Subcutaneous abdominal adipose tissue (tissue), 5 donors: ENCODE measurements around the gene GM2A.
A peak's percentile ranks its signal among the peaks of the same experiment; 100 is the strongest.

Experiments used
- H3K27ac ChIP-seq: one replicate; pipeline ENCODE4 v1.7.0; 2013; ENCODE audit warnings: low read depth, mild to moderate bottlenecking, inconsistent platforms, low read length, moderate library complexity
- H3K27me3 ChIP-seq, 5 donors: one replicate each; pipeline ENCODE4 v1.7.0; 2013; ENCODE audit warnings: low read length in 5 of 5, inconsistent platforms in 1 of 5; ENCODE audit not compliant: control insufficient read depth in 5 of 5, insufficient read depth in 4 of 5
- H3K36me3 ChIP-seq, 5 donors: one replicate each; pipeline ENCODE4 v1.7.0; 2013; ENCODE audit warnings: low read length in 5 of 5; ENCODE audit not compliant: control insufficient read depth in 5 of 5, insufficient read depth in 5 of 5
- H3K4me1 ChIP-seq, 5 donors: one replicate each; pipeline ENCODE4 v1.7.0; 2013; ENCODE audit warnings: low read length in 5 of 5, mild to moderate bottlenecking in 3 of 5, moderate library complexity in 1 of 5; ENCODE audit not compliant: control insufficient read depth in 5 of 5, insufficient read depth in 5 of 5
- H3K4me3 ChIP-seq, 5 donors: one replicate each; pipeline ENCODE4 v1.7.0; 2013; ENCODE audit warnings: low read length in 5 of 5, low read depth in 1 of 5
- H3K9ac ChIP-seq, 5 donors: one replicate each; pipeline ENCODE4 v1.7.0; 2013; ENCODE audit warnings: low read length in 5 of 5, mild to moderate bottlenecking in 4 of 5, moderate library complexity in 3 of 5
- H3K9me3 ChIP-seq, 5 donors: one replicate each; pipeline ENCODE4 v1.7.0; 2013; ENCODE audit warnings: low read length in 5 of 5; ENCODE audit not compliant: control insufficient read depth in 5 of 5
- donor health status: healthy.
- donor health status: healthy.
- donor health status: healthy.
- donor health status: healthy.
- donor health status: healthy.

The GM2A gene

GRCh38 chr5:151218177-151218576 is 34.8 kb upstream of the GM2A start:
- Histone ChIP-seq H3K27me3 (no peaks in the 10 kb centered on the region), H3K9ac (no peak overlapping the region), H3K36me3 (peaks cover 0 to 11% (median 3%) of the 10 kb centered on the region in 5 donors), H3K4me1 (peaks cover 32 to 87% (median 81%) of the 10 kb centered on the region in 5 donors), H3K4me3 (no peak overlapping the region), H3K9me3 (no peaks in the 10 kb centered on the region), H3K27ac (peak overlapping the region; percentile 51)

- Histone ChIP-seq H3K27me3 (no peaks in the 10 kb centered on the region), H3K27ac (peak overlapping the region; percentile 51), H3K4me3 (no peak overlapping the region), H3K36me3 (peaks cover 0 to 11% (median 3%) of the 10 kb centered on the region in 5 donors), H3K9me3 (no peaks in the 10 kb centered on the region), H3K4me1 (peaks cover 28 to 84% (median 76%) of the 10 kb centered on the region in 5 donors), H3K9ac (no peak overlapping the region)
Measured at GRCh38 chr5:151219138-151219537, 33.8 kb upstream of the GM2A start.

GRCh38 chr5:151219789-151220188 is 33.2 kb upstream of the GM2A start:
- H3K27me3 ChIP-seq: no peaks in the 10 kb centered on the region
- no peaks in the 10 kb centered on the region for H3K9me3 ChIP-seq
- no peak overlapping the region for H3K9ac ChIP-seq
- H3K27ac ChIP-seq: peak overlapping the region; percentile 94
- peaks cover 0 to 8% (median 3%) of the 10 kb centered on the region in 5 donors for H3K36me3 ChIP-seq
- H3K4me3 ChIP-seq: no peak overlapping the region
- H3K4me1 ChIP-seq: peaks cover 21 to 83% (median 73%) of the 10 kb centered on the region in 5 donors

- Histone ChIP-seq H3K9ac (peak overlapping the region in 4 of 5 donors; percentile 42 to 95 (median 74)), H3K27ac (peak overlapping the region; percentile 94), H3K4me3 (peak overlapping the region in 2 of 5 donors; percentile 85 to 86), H3K4me1 (peaks cover 16 to 71% (median 62%) of the 10 kb centered on the region in 5 donors), H3K36me3 (no peaks in the 10 kb centered on the region), H3K9me3 (no peaks in the 10 kb centered on the region), H3K27me3 (no peaks in the 10 kb centered on the region)
Measured at GRCh38 chr5:151221574-151221973, 31.4 kb upstream of the GM2A start.

GRCh38 chr5:151222054-151222789 is 30.8 kb upstream of the GM2A start:
- no peaks in the 10 kb centered on the region for H3K27me3 ChIP-seq
- H3K27ac ChIP-seq: peak overlapping the region; percentile 94
- peak overlapping the region; percentile 88 to 95 (median 91) for H3K9ac ChIP-seq
- no peaks in the 10 kb centered on the region for H3K36me3 ChIP-seq
- no peaks in the 10 kb centered on the region for H3K9me3 ChIP-seq
- H3K4me1 ChIP-seq: peaks cover 16 to 65% (median 59%) of the 10 kb centered on the region in 5 donors
- peak overlapping the region; percentile 85 to 94 (median 86) for H3K4me3 ChIP-seq

GRCh38 chr5:151222790-151223446 is 30.1 kb upstream of the GM2A start:
- peaks cover 0 to 1% (median 0%) of the 10 kb centered on the region in 5 donors for H3K27me3 ChIP-seq
- H3K4me3 ChIP-seq: peak overlapping the region; percentile 85 to 94 (median 86)
- peaks cover 18 to 61% (median 52%) of the 10 kb centered on the region in 5 donors for H3K4me1 ChIP-seq
- H3K9me3 ChIP-seq: no peaks in the 10 kb centered on the region
- H3K9ac ChIP-seq: peak overlapping the region; percentile 88 to 95 (median 91)
- peak overlapping the region; percentile 94 for H3K27ac ChIP-seq
- H3K36me3 ChIP-seq: no peaks in the 10 kb centered on the region

GRCh38 chr5:151223447-151224264 is 29.3 kb upstream of the GM2A start, which contains the start of gene CCDC69:
CCDC69 (minus strand) TSS chr5:151224092; CDS start chr5:151223970, 122 bp downstream.
- Histone ChIP-seq H3K27ac (peak within 1 kb of the TSS; percentile 94), H3K4me1 (peaks cover 22 to 54% (median 45%) of the 10 kb centered on the region in 5 donors)

GRCh38 chr5:151224372-151224771 is 28.6 kb upstream of the GM2A start:
- Histone ChIP-seq H3K27ac (peak overlapping the region; percentile 94), H3K9ac (peak overlapping the region in 4 of 5 donors; percentile 42 to 95 (median 93))

More at GRCh38 chr5:151223447-151224264, 29.3 kb upstream of the GM2A start, which contains the start of gene CCDC69:
- Histone ChIP-seq H3K4me3 (peak within 1 kb of the TSS; percentile 85 to 94 (median 86)), H3K36me3 (no peaks in the 10 kb centered on the region), H3K27me3 (peaks cover 0 to 3% (median 0%) of the 10 kb centered on the region in 5 donors), H3K9ac (peak within 1 kb of the TSS; percentile 88 to 95 (median 91)), H3K9me3 (no peaks in the 10 kb centered on the region)

GRCh38 chr5:151225071-151225470 is 27.9 kb upstream of the GM2A start:
- peaks cover 20 to 46% (median 41%) of the 10 kb centered on the region in 5 donors for H3K4me1 ChIP-seq
- H3K4me3 ChIP-seq: no peak overlapping the region
- no peak overlapping the region for H3K27ac ChIP-seq
- no peak overlapping the region for H3K9ac ChIP-seq
- no peaks in the 10 kb centered on the region for H3K36me3 ChIP-seq
- H3K9me3 ChIP-seq: no peaks in the 10 kb centered on the region
- peaks cover 0 to 3% (median 0%) of the 10 kb centered on the region in 5 donors for H3K27me3 ChIP-seq

More at GRCh38 chr5:151224372-151224771, 28.6 kb upstream of the GM2A start:
- Histone ChIP-seq H3K36me3 (no peaks in the 10 kb centered on the region), H3K9me3 (no peaks in the 10 kb centered on the region), H3K4me1 (peaks cover 19 to 50% (median 41%) of the 10 kb centered on the region in 5 donors), H3K27me3 (peaks cover 0 to 3% (median 0%) of the 10 kb centered on the region in 5 donors), H3K4me3 (peak overlapping the region; percentile 32 to 94 (median 86))
